Esophagus squamous epithelium (tissue), 5 donors: Measurements from ENCODE around the gene BTG4. TPM values are rescaled to one million over a fixed set of nuclear protein-coding genes. Genes with fewer than 3 reads are reported as not detected.

ENCODE experiments used
- DNase-seq: peaks from one replicate; lab custom pipeline; 2025; lab: John Stamatoyannopoulos, UW
- H3K27ac ChIP-seq, 4 donors: fragments of 200-600 bp; sonication (generic); one replicate each; pipeline ENCODE4 v1.5.1; 2016 to 2019; ENCODE audit warnings: mild to moderate bottlenecking in 1 of 4
- H3K27me3 ChIP-seq, 4 donors: fragments of 200-600 bp; sonication (generic); 1 replicate in 3 of 4; 2 replicates in 1 of 4; pipeline versions ENCODE4 v1.5.1 to v1.6.0; 2017 to 2021; ENCODE audit warnings: antibody characterized with exemption in 1 of 4
- H3K36me3 ChIP-seq, 3 donors: fragments of 200-600 bp; sonication (generic); one replicate each; pipeline ENCODE4 v1.5.1; 2016 to 2019
- H3K4me1 ChIP-seq, 3 donors: fragments of 200-600 bp; sonication (generic); one replicate each; pipeline ENCODE4 v1.5.1; 2017 to 2019
- H3K4me3 ChIP-seq, 4 donors: fragments of 200-600 bp; sonication (generic); 1 replicate in 3 of 4; 2 replicates in 1 of 4; pipeline ENCODE4 v1.5.1; 2016 to 2019; ENCODE audit warnings: mild to moderate bottlenecking in 2 of 4, moderate library complexity in 1 of 4
- H3K9me3 ChIP-seq, 3 donors: fragments of 200-600 bp; sonication (generic); one replicate each; pipeline ENCODE4 v1.5.1; 2016 to 2019
- POLR2A ChIP-seq, 4 donors: fragments of 450-650 bp; IDR thresholded peaks; one replicate each; pipeline ENCODE4 v1.6.1; 2017; ENCODE audit warnings: antibody characterized with exemption in 4 of 4, mild to moderate bottlenecking in 4 of 4, moderate library complexity in 3 of 4
- WGBS, 2 donors: methylation state at CpG; one replicate each; pipeline ENCODE4 v1.1.5; 2018; 5-methylcytosine and 5-hydroxymethylcytosine counted together
- intact Hi-C: fragments of 100-400 bp; cut with DNase I; formaldehyde crosslinking; loops from one replicate; pipeline ENCODE4 v1.15.0; 2022
- total RNA-seq, 4 donors: library from RNA; depleted of rRNA; stranded (reverse); fragments of >200 nt; gene quantifications; one replicate each; pipeline ENCODE4 v1.1.0, GENCODE V29; 2016
- TF ChIP-seq, protein P1 (sequence below), 6 experiments: fragments of 450-650 bp in 4 of 6; fragments of 200-600 bp in 2 of 6; sonication (generic) in 2 of 6; IDR thresholded peaks; one replicate each; pipeline ENCODE4 v1.5.1; 2016 to 2019; ENCODE audit warnings: antibody characterized with exemption in 6 of 6, mild to moderate bottlenecking in 4 of 6, moderate library complexity in 4 of 6
- donor health status: DM: yes; HTN: yes; CAD: no.

Gene BTG4
- total RNA-seq, 4 donors from 2014 or later = not detected

DNA sequence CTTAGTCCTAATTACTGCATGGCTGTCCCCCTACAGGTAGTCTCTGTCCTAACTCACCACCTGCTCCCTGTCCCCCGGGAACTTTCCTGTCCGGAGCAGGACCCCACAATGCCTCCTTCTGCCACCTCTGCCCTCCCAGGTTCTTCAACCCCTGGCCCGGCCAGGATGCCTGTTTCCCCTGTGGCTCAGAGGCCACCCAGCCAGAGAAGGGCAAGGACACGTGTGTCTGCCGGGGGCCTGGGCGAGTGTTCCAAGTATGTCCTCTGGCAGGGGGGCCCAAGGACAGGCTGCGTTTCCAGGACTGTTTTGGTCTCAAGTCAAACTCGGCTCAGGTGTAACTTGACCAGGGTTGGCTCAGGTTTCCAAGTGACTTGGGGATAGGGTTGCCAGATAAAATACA lies 63.8 kb downstream of the BTG4 start:
- H3K36me3 ChIP-seq = no peaks in the 10 kb centered on the region
- peaks cover 0 to 9% (median 7%) of the 10 kb centered on the region in 3 donors for H3K4me1 ChIP-seq
- no peaks in the 10 kb centered on the region for H3K27me3 ChIP-seq
- TF ChIP-seq, protein P1, sequence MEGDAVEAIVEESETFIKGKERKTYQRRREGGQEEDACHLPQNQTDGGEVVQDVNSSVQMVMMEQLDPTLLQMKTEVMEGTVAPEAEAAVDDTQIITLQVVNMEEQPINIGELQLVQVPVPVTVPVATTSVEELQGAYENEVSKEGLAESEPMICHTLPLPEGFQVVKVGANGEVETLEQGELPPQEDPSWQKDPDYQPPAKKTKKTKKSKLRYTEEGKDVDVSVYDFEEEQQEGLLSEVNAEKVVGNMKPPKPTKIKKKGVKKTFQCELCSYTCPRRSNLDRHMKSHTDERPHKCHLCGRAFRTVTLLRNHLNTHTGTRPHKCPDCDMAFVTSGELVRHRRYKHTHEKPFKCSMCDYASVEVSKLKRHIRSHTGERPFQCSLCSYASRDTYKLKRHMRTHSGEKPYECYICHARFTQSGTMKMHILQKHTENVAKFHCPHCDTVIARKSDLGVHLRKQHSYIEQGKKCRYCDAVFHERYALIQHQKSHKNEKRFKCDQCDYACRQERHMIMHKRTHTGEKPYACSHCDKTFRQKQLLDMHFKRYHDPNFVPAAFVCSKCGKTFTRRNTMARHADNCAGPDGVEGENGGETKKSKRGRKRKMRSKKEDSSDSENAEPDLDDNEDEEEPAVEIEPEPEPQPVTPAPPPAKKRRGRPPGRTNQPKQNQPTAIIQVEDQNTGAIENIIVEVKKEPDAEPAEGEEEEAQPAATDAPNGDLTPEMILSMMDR (IDR thresholded peaks at IDR 0.05) = no peak
- no peak for TF ChIP-seq POLR2A (IDR thresholded peaks at IDR 0.05)
- H3K27ac ChIP-seq = no peak overlapping the region
- no peak overlapping the region for H3K4me3 ChIP-seq
- WGBS, 2 donors = 74 to 85% methylated on average over 7 of the region's 8 CpGs
- intact Hi-C loops = loop anchor here (5.0 kb wide), 1 partner anchor 166 kb away; no protein-coding TSS in a partner anchor
- no peak for DNase-seq
- no peaks in the 10 kb centered on the region for H3K9me3 ChIP-seq

DNA sequence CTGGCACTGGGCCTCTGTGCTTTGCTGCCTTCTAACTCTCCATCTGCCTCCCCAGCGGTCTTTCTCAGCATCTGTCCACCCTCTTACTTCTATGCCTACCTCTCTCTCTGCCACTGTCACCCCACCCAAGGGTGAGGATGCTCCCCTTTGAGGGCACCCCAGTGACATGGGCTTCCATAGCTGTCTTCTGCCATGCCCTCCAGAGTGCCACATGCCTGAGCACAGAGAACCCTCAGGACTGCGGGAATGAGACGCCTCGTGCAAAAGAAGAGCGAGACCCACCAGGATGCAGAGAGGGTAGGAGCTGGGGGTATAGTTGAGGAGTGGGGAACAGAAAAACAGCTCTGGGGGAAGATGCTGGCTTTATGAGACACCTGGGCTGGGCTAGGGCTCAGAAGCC lies 64.3 kb downstream of the BTG4 start:
- no peak for TF ChIP-seq POLR2A (IDR thresholded peaks at IDR 0.05)
- TF ChIP-seq, protein P1 (IDR thresholded peaks at IDR 0.05) = no peak
- DNase-seq = no peak
- H3K27ac ChIP-seq = no peak overlapping the region
- H3K4me1 ChIP-seq = peaks cover 0 to 9% (median 7%) of the 10 kb centered on the region in 3 donors
- H3K36me3 ChIP-seq = no peaks in the 10 kb centered on the region
- intact Hi-C loops = loop anchor here (5.0 kb wide), 1 partner anchor 166 kb away; no protein-coding TSS in a partner anchor
- H3K9me3 ChIP-seq = no peaks in the 10 kb centered on the region
- no peak overlapping the region for H3K4me3 ChIP-seq
- 92 to 93% methylated on average over 1 to 5 of the region's 5 CpGs for WGBS, 2 donors
- no peaks in the 10 kb centered on the region for H3K27me3 ChIP-seq

DNA sequence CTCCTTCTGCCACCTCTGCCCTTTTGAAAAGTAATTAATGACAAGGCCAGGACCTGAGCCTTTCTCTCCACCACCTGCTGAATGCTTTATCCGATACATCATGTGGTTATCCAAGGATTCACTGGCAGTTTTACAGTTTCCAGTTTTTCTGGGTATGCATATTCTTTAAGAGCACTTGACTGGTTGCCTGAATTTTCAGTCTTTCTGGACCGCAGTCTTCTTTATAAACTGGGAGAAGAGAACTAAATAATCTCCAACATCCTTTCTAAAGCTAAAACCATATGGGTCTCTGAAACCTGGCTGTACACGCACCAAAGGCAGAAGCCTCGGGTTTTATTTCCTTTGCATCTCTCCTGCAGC lies 65.1 kb downstream of the BTG4 start:
- H3K4me1 ChIP-seq = peaks cover 0 to 9% (median 7%) of the 10 kb centered on the region in 3 donors
- no peaks in the 10 kb centered on the region for H3K36me3 ChIP-seq
- H3K4me3 ChIP-seq = no peak overlapping the region
- H3K27ac ChIP-seq = no peak overlapping the region
- WGBS, 2 donors = 70 to 80% methylated on average over 4 of the region's 4 CpGs
- DNase-seq = no peak
- intact Hi-C loops = loop anchor here (5.0 kb wide), 1 partner anchor 165 kb away; no protein-coding TSS in a partner anchor
- no peak for TF ChIP-seq POLR2A (IDR thresholded peaks at IDR 0.05)
- TF ChIP-seq, protein P1 (IDR thresholded peaks at IDR 0.05) = no peak
- H3K27me3 ChIP-seq = no peaks in the 10 kb centered on the region
- H3K9me3 ChIP-seq = no peaks in the 10 kb centered on the region

DNA sequence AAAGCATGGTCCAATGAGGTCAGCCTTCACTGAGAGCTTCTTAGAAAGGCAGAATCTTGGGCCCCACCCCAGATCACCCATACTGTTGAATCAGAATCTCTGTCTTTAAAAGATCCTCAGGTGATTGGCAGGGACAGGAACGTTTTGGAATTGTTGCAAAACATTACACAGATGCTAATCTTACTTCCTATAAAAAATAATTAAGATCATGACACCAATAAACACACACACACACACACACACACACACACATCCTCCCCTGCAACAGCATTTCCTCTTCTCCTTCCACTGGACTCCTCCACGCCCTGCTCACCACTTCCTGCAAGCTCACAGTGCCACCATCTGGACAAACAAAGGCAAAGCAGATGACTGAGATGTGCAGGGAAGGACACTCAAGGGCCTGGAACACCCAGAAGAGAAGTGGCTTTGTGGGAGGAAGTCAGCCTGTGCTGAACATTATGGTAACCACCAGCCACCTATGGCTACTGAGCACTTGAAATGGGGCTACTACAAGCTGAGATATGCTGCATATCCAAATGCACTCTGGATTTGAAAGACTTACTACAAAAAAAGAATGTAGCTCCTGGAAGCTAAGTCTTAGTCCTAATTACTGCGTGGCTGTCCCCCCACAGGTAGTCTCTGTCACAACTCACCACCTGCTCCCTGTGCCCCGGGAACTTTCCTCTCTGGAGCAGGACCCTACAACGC lies 65.6 kb downstream of the BTG4 start:
- intact Hi-C loops = loop anchor here (5.0 kb wide), 1 partner anchor 164 kb away; no protein-coding TSS in a partner anchor
- Histone ChIP-seq H3K27me3 (no peaks in the 10 kb centered on the region), H3K4me1 (peaks cover 0 to 13% (median 10%) of the 10 kb centered on the region in 3 donors), H3K9me3 (no peaks in the 10 kb centered on the region), H3K36me3 (no peaks in the 10 kb centered on the region), H3K27ac (peak overlapping the region in 2 of 4 donors; percentile 15 to 28), H3K4me3 (no peak overlapping the region)
- 32 to 34% methylated on average over 5 of the region's 5 CpGs for WGBS, 2 donors
- peak; percentile 82 for DNase-seq
- TF ChIP-seq POLR2A (IDR thresholded peaks at IDR 0.05) = no peak
- TF ChIP-seq, protein P1 (IDR thresholded peaks at IDR 0.05) = peak; percentile 74 to 93 (median 84)

DNA sequence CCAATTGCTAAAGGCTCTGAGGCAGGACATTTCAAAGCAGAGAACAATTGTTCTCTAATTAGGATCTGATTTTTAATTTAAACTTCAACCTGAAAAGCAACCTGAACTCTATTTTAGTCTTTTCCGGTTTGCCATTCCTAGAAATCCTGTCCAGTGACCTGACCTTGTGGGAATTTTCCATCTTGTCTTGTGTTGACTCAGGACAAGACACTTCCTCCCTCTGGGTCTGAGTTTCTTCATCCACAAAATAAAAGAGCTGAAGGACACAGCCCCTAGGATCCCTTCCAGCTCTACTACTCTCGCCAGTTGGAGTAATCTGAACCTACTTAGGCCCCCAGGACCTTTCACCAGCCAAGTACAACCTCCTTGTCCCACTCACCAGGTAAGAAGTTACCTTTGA lies 66.6 kb downstream of the BTG4 start:
- H3K36me3 ChIP-seq = no peaks in the 10 kb centered on the region
- no peaks in the 10 kb centered on the region for H3K27me3 ChIP-seq
- WGBS, 2 donors = 66 to 75% methylated on average over 2 of the region's 2 CpGs
- H3K4me1 ChIP-seq = peaks cover 1 to 23% (median 14%) of the 10 kb centered on the region in 3 donors
- intact Hi-C loops = loop anchor here (5.0 kb wide), 1 partner anchor 163 kb away; no protein-coding TSS in a partner anchor
- H3K4me3 ChIP-seq = no peak overlapping the region
- H3K27ac ChIP-seq = peak overlapping the region in 2 of 4 donors; percentile 15 to 28
- H3K9me3 ChIP-seq = no peaks in the 10 kb centered on the region
- DNase-seq = no peak
- TF ChIP-seq POLR2A (IDR thresholded peaks at IDR 0.05) = no peak
- TF ChIP-seq, protein P1 (IDR thresholded peaks at IDR 0.05) = no peak
